Hindlimb muscle (tissue), 1 donor: Measurements from ENCODE around the gene RPS5. TPM values are rescaled to one million over a fixed set of nuclear protein-coding genes. Genes with fewer than 3 reads are reported as not detected.
"Not testable (repeated sequence)": the region's sequence is repeated elsewhere in the genome, so short reads cannot be mapped to it uniquely, and the experiment has no call there.

ENCODE experiments used
- DNase-seq: peaks from one replicate; pipeline ENCODE4 v3.0.0-alpha.2; 2013
- polyA plus RNA-seq: library from polyadenylated mRNA; unstranded; fragments of 120-200 nt; gene quantifications from one replicate; pipeline ENCODE4 v1.2.1, GENCODE V29; 2013; ENCODE audit not compliant: insufficient read length

The RPS5 gene
- polyA plus RNA-seq, 1 donor, result 1,753 TPM

DNA sequence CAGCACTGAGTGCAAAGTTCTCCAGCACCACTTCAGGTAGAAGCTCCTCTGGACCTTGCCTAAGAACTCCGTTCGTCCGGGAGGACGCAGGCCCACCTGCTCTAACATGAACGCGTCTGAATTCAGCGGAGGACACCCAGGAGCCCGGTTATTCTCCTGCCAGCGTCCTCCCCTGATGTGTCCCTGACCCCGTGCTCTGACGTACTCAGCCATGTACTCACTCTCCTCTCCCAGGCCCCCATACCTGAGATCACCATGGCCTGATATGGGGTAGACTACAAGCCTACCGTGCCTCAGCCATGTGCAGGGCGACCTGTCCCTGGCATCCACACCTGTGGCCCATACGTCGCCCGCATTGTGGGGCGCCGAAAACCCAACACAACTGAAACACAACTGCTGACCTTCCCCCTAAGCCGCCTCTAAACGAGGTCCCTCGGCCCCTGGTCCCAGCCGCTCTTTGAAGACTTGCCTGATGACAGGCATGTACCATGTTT is 20.6 kb downstream of the RPS5 start:
- no peak for DNase-seq

DNA sequence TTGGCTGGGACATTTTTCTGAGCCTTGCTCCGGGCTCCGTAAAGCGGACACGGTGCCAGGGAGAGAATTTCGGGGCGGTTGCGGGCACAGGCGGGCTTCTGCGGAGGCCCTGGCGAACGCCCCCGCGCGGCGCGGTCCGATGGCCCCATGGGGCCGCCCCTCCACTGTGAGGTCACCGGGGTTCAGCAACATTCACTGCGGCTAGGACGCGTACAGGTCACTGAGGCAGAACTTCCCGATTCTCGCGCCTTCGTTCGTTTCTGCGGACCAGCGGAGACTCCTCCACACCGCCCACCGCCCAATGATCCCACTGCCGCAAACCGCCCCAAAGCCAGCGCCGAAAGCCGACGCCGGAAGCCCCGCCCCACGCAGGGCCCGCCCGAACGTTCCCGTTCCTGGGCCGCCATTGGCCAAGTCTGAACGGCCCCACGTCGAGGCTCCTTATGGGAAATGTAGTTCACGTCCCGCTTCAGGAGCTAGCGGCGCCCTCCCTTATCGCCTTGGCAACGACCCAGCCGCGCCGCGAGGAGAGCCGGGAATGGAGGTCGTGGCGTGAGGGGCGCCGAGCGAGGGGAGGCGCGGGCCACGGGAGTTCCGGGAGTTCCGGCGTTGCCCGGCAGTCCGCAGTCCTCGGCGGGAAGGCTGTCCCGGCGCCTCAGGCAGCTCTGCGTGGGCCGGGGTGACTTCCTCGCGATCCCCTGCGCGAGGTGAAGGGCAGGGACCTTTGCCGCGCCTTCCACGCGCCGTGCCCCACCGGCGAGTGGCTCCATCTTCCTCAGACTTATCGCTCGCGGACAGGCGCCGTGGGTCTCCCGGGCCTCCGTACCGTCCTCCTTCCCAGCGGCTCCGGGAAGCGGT is 21.3 kb downstream of the RPS5 start, which contains the start of gene ZNF584:
Gene ZNF584, plus strand, starts transcription at position 498 of the 858 bp plus-strand sequence. CDS start 499 bp downstream, outside the sequence.
- DNase-seq, result peak; percentile 95

DNA sequence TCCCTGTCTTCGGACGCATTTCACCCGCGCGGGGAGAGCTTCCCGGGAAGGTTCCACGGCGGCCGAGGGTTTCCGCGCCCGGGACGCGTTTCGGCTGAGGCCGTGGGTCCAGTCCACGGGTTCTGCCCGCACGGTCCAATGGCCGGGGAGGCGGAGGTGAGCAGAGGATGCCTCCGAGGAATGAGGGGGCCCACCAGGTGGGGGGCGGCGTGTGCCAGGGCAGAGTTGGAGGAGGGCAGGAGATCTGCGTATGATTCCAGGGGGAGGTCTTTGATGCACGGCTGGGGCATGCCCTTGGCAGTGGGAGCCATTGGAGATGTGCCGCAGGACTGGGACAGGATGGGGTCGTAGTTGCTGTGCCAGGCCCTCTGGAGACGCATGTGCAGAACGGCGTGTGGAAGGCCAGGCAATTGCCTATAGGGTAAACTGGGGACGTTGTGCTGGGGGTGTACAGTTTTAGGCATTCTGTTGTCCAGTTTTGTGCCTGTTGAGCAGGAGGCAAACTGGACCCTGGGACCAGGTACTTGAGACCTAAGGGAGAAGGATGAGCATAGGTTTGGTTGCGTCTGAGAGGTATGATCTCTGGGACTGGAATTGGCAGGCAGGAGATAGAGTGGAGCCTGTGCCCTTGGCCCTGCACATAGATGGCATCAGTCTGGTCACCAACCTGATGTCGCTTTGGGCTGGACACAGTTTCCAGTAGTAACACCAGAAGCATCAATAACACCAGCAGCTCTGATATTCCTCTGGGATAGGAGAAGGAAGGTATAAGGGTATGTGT is 22.1 kb downstream of the RPS5 start:
- no peak for DNase-seq

DNA sequence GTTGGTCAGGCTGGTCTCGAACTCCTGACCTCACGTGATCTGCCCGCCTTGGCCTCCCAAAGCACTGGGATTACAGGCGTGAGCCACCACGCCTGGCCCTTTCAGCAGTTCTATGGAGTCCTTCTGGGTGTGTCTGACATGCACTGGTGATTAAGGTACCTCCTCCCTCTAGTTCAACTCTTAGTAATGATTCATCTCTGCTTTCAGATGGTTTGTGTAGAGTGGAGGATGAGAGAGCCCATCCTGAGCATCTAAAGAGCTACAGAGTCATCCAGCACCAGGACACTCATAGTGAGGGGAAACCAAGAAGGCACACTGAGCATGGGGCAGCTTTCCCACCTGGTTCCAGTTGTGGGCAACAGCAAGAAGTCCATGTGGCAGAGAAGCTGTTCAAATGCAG is 29.5 kb downstream of the RPS5 start:
- DNase-seq, result no peak

DNA sequence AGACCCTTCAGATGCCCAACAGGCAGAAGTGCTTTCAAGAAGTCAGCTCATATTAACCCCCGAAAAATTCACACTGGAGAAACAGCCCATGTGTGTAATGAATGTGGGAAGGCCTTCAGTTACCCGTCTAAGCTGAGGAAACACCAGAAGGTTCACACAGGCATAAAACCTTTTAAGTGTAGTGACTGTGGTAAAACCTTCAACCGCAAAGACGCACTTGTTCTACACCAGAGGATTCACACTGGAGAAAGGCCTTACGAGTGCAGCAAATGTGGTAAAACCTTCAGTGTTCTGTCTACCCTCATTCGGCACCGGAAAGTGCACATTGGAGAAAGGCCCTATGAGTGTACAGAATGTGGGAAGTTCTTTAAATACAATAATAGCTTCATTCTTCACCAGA is 30.0 kb downstream of the RPS5 start:
- DNase-seq, result no peak

GRCh38 chr19:58428617-58429016 is 41.5 kb downstream of the RPS5 start:
- DNase-seq, result no peak

DNA sequence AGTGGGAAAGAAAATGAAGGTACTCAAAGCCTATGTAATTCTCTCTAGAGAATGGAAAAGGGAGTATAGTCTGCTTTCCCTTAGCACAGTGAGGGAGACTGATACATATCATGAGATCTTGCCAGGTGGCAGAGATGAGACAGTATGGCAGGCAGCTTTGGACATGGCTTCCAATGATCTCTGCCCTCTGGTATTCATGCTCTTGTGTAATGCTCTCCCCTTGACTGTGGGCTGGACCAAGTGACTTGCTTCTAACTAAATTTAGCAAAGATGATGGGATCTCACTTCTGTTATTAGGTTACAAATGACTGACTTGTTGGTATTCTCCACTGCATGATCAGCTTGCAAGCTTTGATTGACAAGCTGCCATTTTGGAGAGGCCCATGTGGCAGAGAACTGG is 42.7 kb downstream of the RPS5 start:
- DNase-seq, result no peak

DNA sequence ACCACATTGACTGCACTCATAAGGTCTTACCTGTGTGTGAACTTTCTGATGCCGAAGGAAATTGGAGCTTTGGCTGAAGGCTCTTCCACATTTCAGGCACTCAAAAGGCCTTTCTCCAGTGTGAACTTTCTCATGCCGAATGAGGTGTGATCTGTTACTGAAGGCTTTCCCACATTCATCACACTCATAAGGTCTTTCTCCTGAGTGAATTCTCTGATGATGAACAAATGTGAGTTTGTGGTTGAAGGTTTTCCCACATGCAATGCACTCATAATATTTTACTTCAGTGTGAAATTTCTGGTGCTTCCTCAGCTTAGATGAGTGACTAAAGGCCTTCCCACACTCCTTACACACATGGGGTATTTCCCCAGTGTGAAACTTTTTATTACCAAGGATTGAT is 47.1 kb downstream of the RPS5 start:
- no peak for DNase-seq

DNA sequence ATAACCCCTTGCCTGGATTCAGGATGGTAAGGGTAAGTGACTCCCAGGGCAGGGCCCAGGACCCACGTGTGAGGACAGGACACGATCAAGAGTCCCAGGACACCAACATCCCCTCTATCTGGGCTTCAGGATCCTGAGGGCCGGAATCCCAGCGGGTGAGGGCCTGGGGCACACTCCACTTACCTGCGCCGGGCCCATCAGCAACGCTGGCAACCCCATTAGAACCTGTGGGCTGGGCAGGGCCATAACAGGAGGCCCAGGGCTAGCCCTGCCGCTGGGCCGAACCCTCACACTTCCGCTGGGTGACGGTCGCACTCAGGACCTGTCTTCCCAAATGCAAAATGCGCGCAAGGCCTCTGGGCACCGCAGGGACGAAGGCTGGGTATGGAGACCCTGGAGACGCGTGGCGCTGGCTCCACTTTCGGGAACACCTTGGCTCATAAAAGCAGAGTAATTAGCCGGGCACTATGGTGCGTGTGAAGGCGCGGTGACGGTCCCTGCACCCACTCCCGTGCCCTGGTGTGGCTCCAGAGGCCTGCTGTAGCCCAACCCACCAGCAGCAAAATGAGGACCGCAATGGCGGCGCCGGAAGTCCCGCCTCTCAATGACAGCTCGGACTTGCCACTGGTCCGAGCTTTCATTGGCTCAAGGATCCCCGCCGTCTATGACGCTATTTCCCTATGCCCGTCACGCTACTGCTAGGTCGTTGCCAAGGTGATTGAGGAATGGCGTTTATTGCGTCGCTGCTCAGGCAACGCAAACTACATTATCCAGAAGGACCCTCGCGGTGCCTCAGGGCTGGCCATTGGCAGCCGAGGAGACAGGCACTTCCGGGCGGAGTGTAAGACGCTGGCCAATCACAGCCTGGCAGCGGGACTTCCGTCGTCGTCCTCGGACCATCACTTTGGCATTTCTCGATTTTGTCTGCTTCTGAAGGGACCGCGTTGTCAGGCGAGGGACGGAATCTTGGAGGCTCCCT is 52.8 kb downstream of the RPS5 start, which contains the start of gene ZNF132:
Gene ZNF132, minus strand, starts transcription at position 578 of the 979 bp plus-strand sequence. Its CDS starts 332 bp downstream, at position 246.
- peak; percentile 97 for DNase-seq

GRCh38 chr19:58440556-58440955 is 53.5 kb downstream of the RPS5 start:
- DNase-seq, result no peak

DNA sequence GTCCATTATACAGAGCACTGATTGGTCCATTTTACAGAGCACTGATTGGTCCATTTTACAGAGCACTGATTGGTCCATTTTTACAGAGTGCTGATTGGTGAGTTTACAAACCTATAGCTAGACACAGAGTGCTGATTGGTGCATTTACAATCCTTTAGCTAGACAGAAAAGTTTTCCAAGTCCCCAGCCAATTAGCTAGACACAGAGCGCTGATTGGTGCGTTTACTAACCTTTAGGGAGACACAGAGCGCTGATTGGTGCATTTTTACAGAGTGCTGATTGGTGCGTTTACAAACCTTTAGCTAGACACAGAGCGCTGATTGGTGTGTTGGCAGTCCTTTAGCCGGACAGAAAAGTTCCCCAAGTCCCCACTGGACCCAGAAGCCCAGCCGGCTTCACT is 55.9 kb downstream of the RPS5 start:
- not testable (repeated sequence) for DNase-seq

Other genes with a start within 250 kb of the RPS5 start
- 12.1 TPM for gene ZNF329, start 236.5 kb upstream of the RPS5 start, polyA plus RNA-seq
- gene ZNF274, start 204.2 kb upstream of the RPS5 start, polyA plus RNA-seq, result 11.5 TPM
- gene ZNF544, start 158.4 kb upstream of the RPS5 start, polyA plus RNA-seq, result 17.6 TPM
- gene ZNF8, start 108.3 kb upstream of the RPS5 start, polyA plus RNA-seq, result 5.7 TPM
- 33.0 TPM for gene ERVK3-1, start 81.9 kb upstream of the RPS5 start, polyA plus RNA-seq
- gene ZSCAN22, start 60.3 kb upstream of the RPS5 start, polyA plus RNA-seq, result 3.2 TPM
- gene A1BG, start 33.8 kb upstream of the RPS5 start, polyA plus RNA-seq, result 2.6 TPM
- 2.4 TPM for gene ZNF497, start 24.5 kb upstream of the RPS5 start, polyA plus RNA-seq
- gene ZNF837, start 6.2 kb upstream of the RPS5 start, polyA plus RNA-seq, result 1.6 TPM
- not detected for gene RNF225, start 8.4 kb downstream of the RPS5 start, polyA plus RNA-seq
- 5.4 TPM for gene ZNF584, start 21.4 kb downstream of the RPS5 start, polyA plus RNA-seq
- 6.1 TPM for gene ZNF132, start 52.9 kb downstream of the RPS5 start, polyA plus RNA-seq
- 4.0 TPM for gene ZNF324B, start 64.4 kb downstream of the RPS5 start, polyA plus RNA-seq
- 6.3 TPM for gene ZNF324, start 79.8 kb downstream of the RPS5 start, polyA plus RNA-seq
- gene ZNF446, start 89.1 kb downstream of the RPS5 start, polyA plus RNA-seq, result 8.7 TPM
- 6.1 TPM for gene SLC27A5, start 124.7 kb downstream of the RPS5 start, polyA plus RNA-seq
- 11.6 TPM for gene ZBTB45, start 132.5 kb downstream of the RPS5 start, polyA plus RNA-seq
- gene TRIM28, start 156.8 kb downstream of the RPS5 start, polyA plus RNA-seq, result 357 TPM
- gene CHMP2A, start 167.8 kb downstream of the RPS5 start, polyA plus RNA-seq, result 77.9 TPM
- gene UBE2M, start 171.3 kb downstream of the RPS5 start, polyA plus RNA-seq, result 74.0 TPM
- gene MZF1, start 186.1 kb downstream of the RPS5 start, polyA plus RNA-seq, result 19.9 TPM